Measurements from ENCODE around the gene DNAL4. TPM values are rescaled to one million over a fixed set of nuclear protein-coding genes. Genes with fewer than 3 reads are reported as not detected.

The DNAL4 gene
- polyA plus RNA-seq (2012; ENCODE audit: insufficient read depth, insufficient read length, low read depth) = 41.1 TPM

DNA sequence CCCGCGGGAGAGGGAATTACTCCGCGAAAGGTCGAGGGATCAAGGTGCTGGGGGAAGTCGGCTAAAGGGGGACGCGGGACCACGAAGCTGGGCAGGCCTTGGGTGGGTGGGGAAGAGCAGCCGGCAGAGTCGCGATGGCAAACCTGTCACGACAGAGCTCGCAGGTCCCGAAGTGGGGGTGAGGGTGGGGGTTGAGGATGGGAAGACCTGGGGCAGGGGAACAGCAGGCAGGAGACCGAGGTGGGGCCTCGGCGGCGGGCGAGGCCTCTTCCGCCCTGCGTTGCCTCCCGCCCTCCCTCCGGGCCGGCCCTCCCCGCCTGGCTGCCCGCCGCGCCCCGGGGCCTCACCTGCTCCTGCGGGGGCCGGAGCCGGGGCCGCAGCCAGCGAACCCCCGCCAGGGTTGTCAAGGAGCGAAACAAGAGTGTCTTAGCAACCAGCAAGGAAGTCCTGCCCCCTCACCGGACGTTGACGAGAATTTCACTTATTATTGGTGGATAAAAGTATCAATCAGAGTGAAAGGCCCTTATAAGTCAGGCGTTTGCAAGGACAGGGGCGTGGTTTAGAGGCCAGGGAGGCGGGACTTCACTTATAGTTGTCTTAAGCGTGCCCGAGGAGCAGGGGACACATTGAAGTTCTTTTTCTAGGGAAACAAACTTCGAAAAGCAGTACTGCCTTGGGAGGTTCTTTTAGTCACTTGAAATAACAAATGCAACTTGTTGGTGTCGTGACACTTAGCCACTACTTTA lies at the start of gene DNAL4:
Gene DNAL4 (minus strand): TSS at position 423 of the 746 bp plus-strand sequence. CDS start 11,412 bp downstream, outside the sequence.
- Histone ChIP-seq H3K27me3 (peaks cover 2% of the 10 kb centered on the region; the same call in 1 of the 2 replicates), H3K9me3 (no peaks in the 10 kb centered on the region), H3K4me3 (ENCODE audit: low read depth, low read length) (peak within 1 kb of the TSS; percentile 73), H3K4me1 (peaks cover 6% of the 10 kb centered on the region), H3K36me3 (no peaks in the 10 kb centered on the region)
- no peak for TF ChIP-seq CTCF (IDR thresholded peaks at IDR 0.05; ENCODE audit: low read depth, low read length)
- DNase-seq = peak; percentile 94

DNA sequence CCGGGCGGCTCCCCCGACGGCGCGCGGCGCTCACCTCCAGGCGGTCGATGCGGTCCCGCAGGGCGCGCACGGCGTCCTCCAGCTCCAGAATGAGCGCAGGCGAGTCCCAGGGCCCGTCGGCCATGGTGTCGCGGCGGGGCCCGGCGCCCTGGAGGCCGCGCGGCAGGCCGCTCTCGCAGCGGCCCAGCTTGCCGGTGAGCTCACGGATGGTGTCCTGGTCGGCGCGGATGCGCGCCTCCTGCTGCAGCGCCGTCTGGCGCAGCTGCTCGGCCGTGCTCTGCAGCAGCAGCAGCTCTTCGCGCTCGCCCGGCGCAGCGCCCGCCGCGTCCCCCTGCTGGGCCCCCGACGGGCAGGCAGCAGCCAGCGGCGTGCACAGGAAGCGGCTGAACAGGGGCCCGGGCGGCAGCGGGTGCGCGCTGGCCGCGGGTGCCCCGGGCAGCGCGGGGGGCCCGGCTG lies 49.3 kb upstream of the DNAL4 start:
- Histone ChIP-seq H3K27me3 (no peaks in the 10 kb centered on the region), H3K9me3 (no peaks in the 10 kb centered on the region), H3K36me3 (no peaks in the 10 kb centered on the region), H3K4me1 (no peaks in the 10 kb centered on the region), H3K4me3 (ENCODE audit: low read depth, low read length) (peak overlapping the region; percentile 58)
- peak; percentile 87 for DNase-seq
- TF ChIP-seq CTCF (IDR thresholded peaks at IDR 0.05; ENCODE audit: low read depth, low read length) = peak; percentile 31; the same call in 1 of the 2 replicates

DNA sequence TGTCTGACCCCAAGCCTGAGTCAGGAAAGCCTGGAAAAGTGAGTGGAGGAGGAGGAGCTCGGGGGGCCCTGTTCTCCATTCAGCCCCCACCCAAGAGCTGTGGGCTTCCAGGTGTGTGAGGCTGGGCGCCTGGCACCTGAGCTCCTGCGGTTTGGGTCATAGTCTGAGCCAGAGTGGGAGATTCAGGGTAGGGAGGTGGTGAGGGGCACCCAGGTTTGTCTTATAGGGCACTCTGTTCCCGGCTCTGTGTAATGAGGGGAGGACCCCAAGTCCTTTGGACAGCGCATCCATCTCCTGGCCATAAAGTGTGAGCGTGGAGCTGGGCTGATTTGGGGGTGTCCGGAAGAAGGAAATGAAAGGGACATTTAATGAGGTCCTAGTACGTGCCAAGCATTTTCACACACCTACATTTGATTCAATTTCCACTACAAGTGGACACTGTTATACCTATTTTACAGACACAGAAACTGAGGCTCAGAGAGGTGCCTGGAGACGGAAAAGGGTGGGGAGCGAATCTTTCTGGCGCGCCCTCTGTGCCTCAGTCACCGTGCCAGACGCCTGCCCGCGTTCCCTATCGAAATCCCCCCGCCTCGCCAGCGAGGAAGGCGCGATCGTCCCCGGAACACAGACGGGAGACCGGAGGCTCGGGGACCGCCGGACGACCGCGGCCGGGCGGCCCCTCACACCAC lies 48.7 kb upstream of the DNAL4 start:
- peak overlapping the region; percentile 58 for H3K4me3 ChIP-seq (ENCODE audit: low read depth, low read length)
- no peaks in the 10 kb centered on the region for H3K9me3 ChIP-seq
- no peaks in the 10 kb centered on the region for H3K36me3 ChIP-seq
- H3K4me1 ChIP-seq = no peaks in the 10 kb centered on the region
- TF ChIP-seq CTCF (IDR thresholded peaks at IDR 0.05; ENCODE audit: low read depth, low read length) = no peak
- no peaks in the 10 kb centered on the region for H3K27me3 ChIP-seq
- no peak for DNase-seq

DNA sequence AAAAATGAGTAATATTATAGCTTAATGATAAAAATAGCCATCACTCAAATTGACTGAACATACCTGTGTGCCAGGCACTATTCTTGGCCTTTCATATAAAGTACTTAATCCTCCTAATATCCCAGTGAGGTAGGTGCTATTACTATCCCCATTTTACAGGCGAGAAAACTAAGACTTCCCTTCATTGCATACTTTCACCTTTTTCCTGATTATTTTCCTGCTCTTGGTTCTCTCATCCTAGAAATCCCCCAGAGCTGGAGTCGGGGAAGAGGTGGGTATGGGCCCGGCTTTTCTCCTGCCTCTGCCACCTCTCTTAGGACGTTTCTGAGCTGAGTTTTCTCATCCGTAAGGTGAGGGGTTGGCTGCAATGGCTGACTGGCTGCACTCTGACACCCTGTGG lies 47.7 kb upstream of the DNAL4 start:
- H3K4me3 ChIP-seq (ENCODE audit: low read depth, low read length) = no peak overlapping the region
- H3K27me3 ChIP-seq = no peaks in the 10 kb centered on the region
- TF ChIP-seq CTCF (IDR thresholded peaks at IDR 0.05; ENCODE audit: low read depth, low read length) = no peak

DNA sequence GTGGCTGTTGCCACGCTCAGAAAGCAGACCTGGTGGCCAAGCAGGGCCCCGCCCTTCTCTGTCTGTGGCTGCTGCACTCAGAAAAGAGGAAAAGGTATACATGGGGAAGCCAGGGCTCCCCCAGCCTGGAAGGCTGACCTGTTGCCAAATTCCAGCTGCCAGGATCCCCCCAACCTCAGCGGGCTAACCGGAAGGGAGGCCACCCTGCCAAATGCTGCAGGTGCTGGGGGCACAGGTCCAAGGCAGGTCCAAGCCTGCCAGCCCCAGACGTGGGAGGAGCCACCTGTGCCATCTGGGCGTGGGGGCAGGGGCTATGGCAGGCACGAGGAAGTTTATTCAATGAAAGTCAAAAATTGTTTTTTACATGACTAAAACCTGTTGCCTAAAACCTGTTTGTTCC lies 47.3 kb upstream of the DNAL4 start:
- Histone ChIP-seq H3K9me3 (no peaks in the 10 kb centered on the region), H3K4me1 (no peaks in the 10 kb centered on the region), H3K36me3 (no peaks in the 10 kb centered on the region), H3K4me3 (ENCODE audit: low read depth, low read length) (no peak overlapping the region), H3K27me3 (no peaks in the 10 kb centered on the region)
- no peak for TF ChIP-seq CTCF (IDR thresholded peaks at IDR 0.05; ENCODE audit: low read depth, low read length)
- no peak for DNase-seq

More for the DNA sequence above, 47.7 kb upstream of the DNAL4 start:
- Histone ChIP-seq H3K36me3 (no peaks in the 10 kb centered on the region), H3K9me3 (no peaks in the 10 kb centered on the region), H3K4me1 (no peaks in the 10 kb centered on the region)
- no peak for DNase-seq

DNA sequence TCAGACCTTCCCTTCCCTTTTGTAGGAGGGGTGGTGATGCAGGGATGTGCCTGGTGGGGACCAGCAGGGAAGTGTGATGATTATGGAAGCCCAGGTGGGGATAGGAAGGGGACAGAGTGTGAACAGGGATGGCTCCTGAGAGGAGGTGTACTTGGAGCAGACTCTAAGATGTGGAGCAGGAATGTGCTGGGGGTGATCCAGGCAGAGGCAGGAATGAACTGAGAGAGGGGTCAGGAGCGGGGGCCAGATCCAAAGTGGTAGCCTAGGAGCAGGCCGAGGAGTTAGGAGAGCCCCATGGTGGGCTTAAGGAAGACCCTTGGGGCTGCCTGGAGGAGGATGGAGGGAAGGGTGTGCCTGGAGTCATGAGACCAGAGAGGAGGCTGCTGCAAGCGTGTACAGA lies 46.2 kb upstream of the DNAL4 start:
- no peak for TF ChIP-seq CTCF (IDR thresholded peaks at IDR 0.05; ENCODE audit: low read depth, low read length)
- H3K27me3 ChIP-seq = no peaks in the 10 kb centered on the region
- no peak for DNase-seq
- no peaks in the 10 kb centered on the region for H3K36me3 ChIP-seq
- H3K9me3 ChIP-seq = no peaks in the 10 kb centered on the region
- no peak overlapping the region for H3K4me3 ChIP-seq (ENCODE audit: low read depth, low read length)
- no peaks in the 10 kb centered on the region for H3K4me1 ChIP-seq

All from BE2C (cell line).